SH-SY5Y (cell line): ENCODE data around the gene DLG2.

Experiments used
- GATA2 ChIP-seq: IDR thresholded peaks from 2 replicates; pipeline ENCODE4 v1.6.1; 2011; ENCODE audit warnings: mild to moderate bottlenecking, low read depth, low read length
- GATA3 ChIP-seq: IDR thresholded peaks from 2 replicates; pipeline ENCODE4 v1.6.1; 2011; ENCODE audit warnings: low read depth, mild to moderate bottlenecking, low read length, moderate library complexity

GRCh38 chr11:83782329-83782728, 1844.8 kb downstream of the DLG2 start:
- TF ChIP-seq GATA2 (no peak), GATA3 (no peak)
